Naive thymus-derived CD4-positive, alpha-beta T cell (primary cell): ENCODE measurements around the gene GTPBP2. TPM values are rescaled to one million over a fixed set of nuclear protein-coding genes. Genes with fewer than 3 reads are reported as not detected.
A peak's percentile ranks its signal among the peaks of the same experiment; 100 is the strongest.

Source experiments
- ATAC-seq: fragments of 150-1000 bp; cut with Tn5 transposase; 2 replicates; pipeline ENCODE4 v1.10.0; 2021; ENCODE audit warnings: mild to moderate bottlenecking, moderate library complexity
- CTCF ChIA-PET: fragments of 350-600 bp; sonication (Branson Sonifier 250); formaldehyde crosslinking; loops from one replicate; lab custom pipeline; 2021; ENCODE audit warnings: antibody characterized with exemption; lab: Charles Lee
- POLR2A ChIA-PET: fragments of 350-600 bp; sonication (Branson Sonifier 250); formaldehyde crosslinking; loops from one replicate; lab custom pipeline; 2021; ENCODE audit warnings: antibody characterized with exemption, inconsistent platforms; lab: Charles Lee
- DNase-seq, 9 donors: peaks; one replicate each; pipeline versions ENCODE4 v3.0.0 to v3.0.0-alpha.2; 2020 to 2022; ENCODE audit warnings: mixed read lengths in 1 of 9
- H3K27ac ChIP-seq: one replicate; pipeline ENCODE4 v1.7.0; 2013; ENCODE audit warnings: mild to moderate bottlenecking, low read depth, low read length, moderate library complexity
- H3K27me3 ChIP-seq, 2 donors: one replicate each; pipeline ENCODE4 v1.7.0; 2013; ENCODE audit warnings: low read length in 2 of 2, mild to moderate bottlenecking in 2 of 2, moderate library complexity in 2 of 2; ENCODE audit not compliant: control insufficient read depth in 2 of 2, insufficient read depth in 2 of 2
- H3K36me3 ChIP-seq, 3 experiments: 1 replicate in 2 of 3; 2 replicates in 1 of 3; pipeline ENCODE4 v1.7.0; 2013; ENCODE audit warnings: low read length in 3 of 3, mild to moderate bottlenecking in 3 of 3, moderate library complexity in 1 of 3; ENCODE audit not compliant: insufficient read depth in 3 of 3, control insufficient read depth in 2 of 3
- H3K4me1 ChIP-seq, 2 donors: one replicate each; pipeline ENCODE4 v1.7.0; 2013; ENCODE audit warnings: low read length in 2 of 2, mild to moderate bottlenecking in 2 of 2, moderate library complexity in 1 of 2; ENCODE audit not compliant: control insufficient read depth in 2 of 2, insufficient read depth in 2 of 2
- H3K4me3 ChIP-seq: 2 replicates; pipeline ENCODE4 v1.7.0; 2013; ENCODE audit warnings: mild to moderate bottlenecking, low read length
- H3K9me3 ChIP-seq, 3 experiments: 1 replicate in 2 of 3; 2 replicates in 1 of 3; pipeline ENCODE4 v1.7.0; 2013; ENCODE audit warnings: low read length in 3 of 3; ENCODE audit not compliant: control insufficient read depth in 2 of 3
- H3K27ac Mint-ChIP-seq, 9 donors: one replicate each; pipeline ENCODE4 v1.8.0; 2020 to 2022; ENCODE audit warnings: mixed read lengths in 9 of 9, mild to moderate bottlenecking in 8 of 9, moderate library complexity in 5 of 9, inconsistent platforms in 2 of 9
- H3K27me3 Mint-ChIP-seq, 5 donors: one replicate each; pipeline ENCODE4 v1.8.0; 2021 to 2022; ENCODE audit warnings: mixed read lengths in 5 of 5, mild to moderate bottlenecking in 1 of 5
- H3K36me3 Mint-ChIP-seq, 5 donors: one replicate each; pipeline ENCODE4 v1.8.0; 2020 to 2022; ENCODE audit warnings: mixed read lengths in 5 of 5, mild to moderate bottlenecking in 3 of 5, inconsistent platforms in 1 of 5
- H3K4me1 Mint-ChIP-seq, 7 donors: one replicate each; pipeline ENCODE4 v1.8.0; 2020 to 2022; ENCODE audit warnings: mixed read lengths in 7 of 7, mild to moderate bottlenecking in 3 of 7, inconsistent platforms in 1 of 7
- H3K4me3 Mint-ChIP-seq, 10 donors: one replicate each; pipeline ENCODE4 v1.8.0; 2020 to 2022; ENCODE audit warnings: mild to moderate bottlenecking in 10 of 10, mixed read lengths in 10 of 10, moderate library complexity in 6 of 10, inconsistent platforms in 2 of 10
- H3K9me3 Mint-ChIP-seq, 11 donors: one replicate each; pipeline ENCODE4 v1.8.0; 2020 to 2022; ENCODE audit warnings: mixed read lengths in 11 of 11, mild to moderate bottlenecking in 4 of 11, inconsistent platforms in 1 of 11, moderate library complexity in 1 of 11
- intact Hi-C, 2 donors: fragments of 100-400 bp; cut with micrococcal nuclease; formaldehyde crosslinking; loops; one replicate each; pipeline ENCODE4 v1.15.1; 2023
- polyA plus RNA-seq, 2 donors: library from polyadenylated mRNA; unstranded; fragments of 300-500 nt; fragmentation: Illumina TruSeq; gene quantifications; one replicate each; pipeline ENCODE4 v1.2.3, GENCODE V29; 2021
- total RNA-seq, 6 experiments: library from RNA in 5 of 6; stranded (reverse) in 5 of 6; gene quantifications; 1 replicate in 5 of 6; 2 replicates in 1 of 6; pipeline ENCODE4 v1.2.3 and lab custom pipeline; 2021 to 2026

GTPBP2 gene
- total and polyA plus RNA-seq, 7 experiments from 2014 or later: 3.2 to 94.7 (median 68.6) TPM

DNA sequence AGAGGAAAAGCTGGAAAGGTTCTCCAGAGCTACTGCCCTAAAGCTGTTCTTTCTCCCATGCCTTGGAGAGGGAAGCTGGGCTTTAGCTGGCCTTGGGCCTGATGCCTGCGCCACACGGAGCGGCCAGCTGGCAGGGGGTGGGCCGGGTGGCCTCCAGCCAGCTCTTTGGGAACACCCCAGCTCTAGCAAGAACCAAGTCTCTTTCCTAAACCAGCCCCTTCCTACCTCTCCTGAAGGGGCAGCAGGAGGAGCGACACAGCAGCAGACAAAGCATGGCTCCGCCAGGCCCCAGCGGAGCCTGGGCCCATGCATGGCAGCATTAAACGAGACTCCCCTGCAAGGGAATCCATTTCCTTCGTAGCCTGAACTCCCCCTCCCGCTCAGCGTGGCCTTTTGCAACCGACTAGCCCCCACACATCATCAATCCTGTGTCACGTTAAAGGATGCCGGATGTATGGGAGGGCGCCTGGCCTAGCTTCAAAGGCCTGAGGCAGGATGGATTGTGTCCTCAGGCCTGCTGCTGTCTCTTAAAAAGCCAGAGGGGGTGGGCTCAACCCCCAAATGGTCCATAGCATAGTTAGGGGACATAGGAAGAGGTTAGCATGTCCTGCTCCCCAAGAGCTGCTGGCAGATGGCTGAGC, 44.5 kb upstream of the GTPBP2 start:
- H3K9me3 ChIP-seq: no peaks in the 10 kb centered on the region
- H3K4me1 ChIP-seq: no peaks in the 10 kb centered on the region
- H3K36me3 ChIP-seq: peaks cover 0 to 86% (median 9%) of the 10 kb centered on the region in 3 experiments
- no peak overlapping the region for H3K4me3 ChIP-seq
- H3K27ac Mint-ChIP-seq: no peak overlapping the region
- CTCF ChIA-PET: interaction anchor here (0.6 kb wide), 1 partner anchor 666 kb away, joined by 3 read pairs; no protein-coding TSS in a partner anchor
- no peak overlapping the region for H3K27ac ChIP-seq
- no peaks in the 10 kb centered on the region for H3K27me3 Mint-ChIP-seq
- H3K27me3 ChIP-seq: no peaks in the 10 kb centered on the region
- ATAC-seq (no peak), DNase-seq (no peak)
- peaks cover 0 to 23% (median under 1%) of the 10 kb centered on the region in 7 donors for H3K4me1 Mint-ChIP-seq
- no peak overlapping the region for H3K4me3 Mint-ChIP-seq
- POLR2A ChIA-PET: no interaction called here
- no peaks in the 10 kb centered on the region for H3K9me3 Mint-ChIP-seq
- H3K36me3 Mint-ChIP-seq: peaks cover 0 to 32% (median 4%) of the 10 kb centered on the region in 5 donors
- intact Hi-C loops: no loop called here

DNA sequence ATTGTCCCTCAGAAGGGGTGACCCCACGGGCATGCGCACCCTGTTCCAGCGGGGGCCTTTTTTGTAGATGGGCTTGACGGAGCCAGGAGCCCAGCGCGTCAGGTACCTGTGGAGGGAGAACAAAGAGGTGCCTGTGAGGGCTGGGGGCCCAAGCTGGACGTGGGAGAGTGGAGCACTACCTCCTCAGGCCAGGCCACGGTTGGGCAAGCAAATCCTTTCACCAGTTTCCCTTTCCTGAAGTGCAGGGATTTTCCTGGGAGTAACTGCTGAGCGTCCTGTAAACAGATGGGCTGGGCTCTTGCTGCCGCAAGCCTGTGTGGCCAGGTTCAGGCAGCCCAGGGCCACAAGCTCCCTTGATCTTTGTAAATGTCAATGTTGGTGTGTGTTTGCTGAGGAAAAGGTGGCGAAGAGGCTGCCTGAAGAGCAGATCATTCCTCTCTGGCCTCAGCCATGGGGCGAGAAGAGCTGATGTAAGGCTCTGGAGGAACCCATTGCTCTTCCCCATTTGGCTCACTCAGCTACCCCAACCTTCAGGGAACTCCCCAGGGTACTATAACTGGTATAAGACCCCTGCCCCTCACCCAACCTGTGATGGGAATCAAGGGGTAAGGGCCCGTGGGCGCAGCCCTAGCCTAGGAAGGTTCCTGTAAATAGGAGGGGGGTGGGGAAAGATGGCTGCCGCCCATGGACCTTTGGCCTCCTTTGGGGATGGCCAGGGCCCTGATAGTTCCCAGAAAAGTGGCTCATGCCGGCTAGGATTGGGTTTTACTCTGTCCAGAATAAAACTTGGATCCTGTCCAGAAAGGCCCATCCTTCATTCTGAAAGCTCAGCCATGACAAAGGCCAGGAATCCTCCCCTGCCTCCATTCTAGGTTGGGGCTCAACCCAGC, 43.0 kb upstream of the GTPBP2 start:
- Mint-ChIP-seq H3K27ac (no peak overlapping the region), H3K9me3 (no peaks in the 10 kb centered on the region), H3K36me3 (peaks cover 0 to 28% (median 0%) of the 10 kb centered on the region in 5 donors), H3K4me3 (no peak overlapping the region), H3K27me3 (no peaks in the 10 kb centered on the region), H3K4me1 (peaks cover 10 to 39% (median 15%) of the 10 kb centered on the region in 7 donors)
- ChIA-PET CTCF (interaction anchor here (0.6 kb wide), 1 partner anchor 1143 kb away, joined by 4 read pairs; no protein-coding TSS in a partner anchor), POLR2A (interaction anchor here (0.6 kb wide), 2 partner anchors 19 to 1981 kb away, joined by 3 read pairs; no protein-coding TSS in a partner anchor)
- intact Hi-C loops: no loop called here
- ATAC-seq (no peak), DNase-seq (no peak)
- no peak overlapping the region for H3K27ac ChIP-seq
- H3K36me3 ChIP-seq: peaks cover 0 to 71% (median 4%) of the 10 kb centered on the region in 3 experiments
- no peak overlapping the region for H3K4me3 ChIP-seq
- H3K4me1 ChIP-seq: peaks cover 8 to 9% of the 10 kb centered on the region in 2 donors
- no peaks in the 10 kb centered on the region for H3K27me3 ChIP-seq
- no peaks in the 10 kb centered on the region for H3K9me3 ChIP-seq

GRCh38 chr6:43671011-43671800, 42.1 kb upstream of the GTPBP2 start:
- Histone ChIP-seq H3K36me3 (peaks cover 0 to 62% (median 4%) of the 10 kb centered on the region in 3 experiments), H3K9me3 (no peaks in the 10 kb centered on the region), H3K27me3 (no peaks in the 10 kb centered on the region), H3K27ac (no peak overlapping the region), H3K4me1 (peaks cover 8 to 9% of the 10 kb centered on the region in 2 donors), H3K4me3 (no peak overlapping the region)
- ChIA-PET POLR2A (no interaction called here), CTCF (interaction anchor here (0.6 to 1.5 kb wide), 2 partner anchors 53 to 1142 kb away, joined by 3 to 4 read pairs; no protein-coding TSS in a partner anchor)
- Mint-ChIP-seq H3K9me3 (no peaks in the 10 kb centered on the region), H3K4me3 (no peak overlapping the region), H3K4me1 (peaks cover 14 to 41% (median 18%) of the 10 kb centered on the region in 7 donors), H3K27ac (peak overlapping the region in 3 of 9 donors; percentile 52 to 85 (median 85)), H3K36me3 (peaks cover 0 to 28% (median 0%) of the 10 kb centered on the region in 5 donors), H3K27me3 (no peaks in the 10 kb centered on the region)
- intact Hi-C loops: no loop called here
- no peak for ATAC-seq
- DNase-seq: no peak

GRCh38 chr6:43670623-43670986, 41.5 kb upstream of the GTPBP2 start:
- H3K9me3 ChIP-seq: no peaks in the 10 kb centered on the region
- ATAC-seq (no peak), DNase-seq (no peak)
- Mint-ChIP-seq H3K9me3 (no peaks in the 10 kb centered on the region), H3K27me3 (no peaks in the 10 kb centered on the region), H3K36me3 (peaks cover 0 to 22% (median 0%) of the 10 kb centered on the region in 5 donors), H3K4me1 (peaks cover 14 to 41% (median 18%) of the 10 kb centered on the region in 7 donors), H3K27ac (peak overlapping the region in 3 of 9 donors; percentile 52 to 85 (median 85)), H3K4me3 (no peak overlapping the region)
- peaks cover 8 to 9% of the 10 kb centered on the region in 2 donors for H3K4me1 ChIP-seq
- H3K27me3 ChIP-seq: no peaks in the 10 kb centered on the region
- H3K4me3 ChIP-seq: no peak overlapping the region
- peaks cover 0 to 56% (median 4%) of the 10 kb centered on the region in 3 experiments for H3K36me3 ChIP-seq
- CTCF ChIA-PET: interaction anchor here (1.5 to 4.8 kb wide), 2 partner anchors 54 to 409 kb away, joined by 3 to 28 read pairs; no protein-coding TSS in a partner anchor
- POLR2A ChIA-PET: no interaction called here
- intact Hi-C loops: loop anchor here in 1 of 2 donors (1.0 kb wide), 1 partner anchor 17 kb away; the partner anchor contains the start of gene MRPS18A
- no peak overlapping the region for H3K27ac ChIP-seq

GRCh38 chr6:43669922-43670622, 41.0 kb upstream of the GTPBP2 start:
- Histone ChIP-seq H3K36me3 (peaks cover 0 to 51% (median 0%) of the 10 kb centered on the region in 3 experiments), H3K9me3 (no peaks in the 10 kb centered on the region), H3K27ac (no peak overlapping the region), H3K4me3 (no peak overlapping the region), H3K27me3 (no peaks in the 10 kb centered on the region), H3K4me1 (peaks cover 8 to 9% of the 10 kb centered on the region in 2 donors)
- ATAC-seq (no peak), DNase-seq (peak in 1 of 9 donors; percentile 44)
- peaks cover 14 to 41% (median 18%) of the 10 kb centered on the region in 7 donors for H3K4me1 Mint-ChIP-seq
- ChIA-PET CTCF (interaction anchor here (1.5 to 4.8 kb wide), 3 partner anchors 18 to 410 kb away, joined by 3 to 28 read pairs (median 10); partner anchors contain the start of gene MRPS18A), POLR2A (interaction anchor here (0.6 kb wide), 1 partner anchor 442 kb away, joined by 3 read pairs; no protein-coding TSS in a partner anchor)
- peak overlapping the region in 1 of 10 donors; percentile 44 for H3K4me3 Mint-ChIP-seq
- peak overlapping the region in 4 of 9 donors; percentile 36 to 85 (median 54) for H3K27ac Mint-ChIP-seq
- intact Hi-C loops: loop anchor here (1.0 to 5.0 kb wide), 3 partner anchors 17 to 667 kb away; partner anchors contain the start of gene MRPS18A (in 1 of the 2)
- H3K9me3 Mint-ChIP-seq: no peaks in the 10 kb centered on the region
- no peaks in the 10 kb centered on the region for H3K27me3 Mint-ChIP-seq
- peaks cover 0 to 18% (median 0%) of the 10 kb centered on the region in 5 donors for H3K36me3 Mint-ChIP-seq
